ENCODE measurements around the gene ANKMY2.
A peak's percentile ranks its signal among the peaks of the same experiment; 100 is the strongest.

The ANKMY2 gene

DNA sequence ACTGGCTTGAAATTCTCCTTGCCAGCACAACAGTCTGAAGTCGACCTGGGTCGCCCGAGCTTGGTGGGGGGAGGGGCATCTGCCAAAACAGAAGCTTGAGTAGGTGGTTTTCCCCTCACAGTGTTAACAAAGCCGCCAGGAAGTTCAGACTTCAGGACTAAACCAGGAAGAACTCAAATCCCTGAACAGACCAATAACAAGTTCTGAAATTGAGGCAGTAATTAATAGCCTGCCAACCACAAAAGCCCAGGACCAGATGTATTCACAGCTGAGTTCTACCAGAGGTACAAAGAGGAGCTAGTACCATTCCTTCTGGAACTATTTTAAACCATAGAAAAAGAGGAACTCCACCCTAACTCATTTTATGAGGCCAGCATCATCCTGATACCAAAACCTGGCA is 73.6 kb downstream of the ANKMY2 start:
- DNase-seq = no peak

DNA sequence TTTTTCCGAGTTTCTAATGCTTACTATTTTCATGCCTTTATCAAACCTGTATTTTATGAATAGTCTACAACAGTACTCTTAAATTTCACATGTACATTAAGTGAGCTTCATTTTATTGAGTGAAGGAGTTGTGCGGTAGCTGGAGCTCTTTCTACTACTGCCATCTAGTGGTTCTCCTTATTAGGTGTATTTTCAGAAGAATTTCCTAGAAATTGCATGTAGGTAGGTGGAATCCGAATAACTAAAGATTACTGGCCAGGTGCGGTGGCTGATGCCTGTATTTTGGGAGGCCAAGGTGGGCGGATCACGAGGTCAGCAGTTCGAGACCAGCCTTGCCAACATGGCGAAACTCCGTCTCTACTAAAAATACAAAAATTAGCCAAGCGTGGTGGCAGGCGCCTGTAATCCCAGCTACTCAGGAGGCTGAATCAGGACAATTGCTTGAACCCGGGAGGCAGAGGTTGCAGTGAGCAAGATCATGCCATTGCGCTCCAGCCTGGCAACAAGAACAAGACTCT is 80.6 kb downstream of the ANKMY2 start:
- peak; percentile 43 for DNase-seq

DNA sequence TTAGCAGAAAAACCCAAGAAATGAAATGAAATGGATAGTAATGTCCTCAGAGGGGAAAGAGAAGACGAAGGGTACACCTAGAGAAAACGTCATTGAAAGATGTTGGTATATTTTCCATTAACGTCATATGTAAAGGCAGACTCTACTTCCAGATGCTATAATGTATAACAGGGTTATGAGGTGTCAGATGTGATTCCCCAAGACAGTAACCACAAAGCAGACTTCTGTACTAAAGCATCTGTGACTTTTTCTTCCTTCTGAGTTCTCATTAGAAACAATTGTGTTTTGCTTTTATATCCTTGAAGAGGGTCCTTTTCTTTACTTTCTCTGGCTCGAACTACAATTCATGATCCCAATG is 81.6 kb downstream of the ANKMY2 start:
- no peak for DNase-seq

DNA sequence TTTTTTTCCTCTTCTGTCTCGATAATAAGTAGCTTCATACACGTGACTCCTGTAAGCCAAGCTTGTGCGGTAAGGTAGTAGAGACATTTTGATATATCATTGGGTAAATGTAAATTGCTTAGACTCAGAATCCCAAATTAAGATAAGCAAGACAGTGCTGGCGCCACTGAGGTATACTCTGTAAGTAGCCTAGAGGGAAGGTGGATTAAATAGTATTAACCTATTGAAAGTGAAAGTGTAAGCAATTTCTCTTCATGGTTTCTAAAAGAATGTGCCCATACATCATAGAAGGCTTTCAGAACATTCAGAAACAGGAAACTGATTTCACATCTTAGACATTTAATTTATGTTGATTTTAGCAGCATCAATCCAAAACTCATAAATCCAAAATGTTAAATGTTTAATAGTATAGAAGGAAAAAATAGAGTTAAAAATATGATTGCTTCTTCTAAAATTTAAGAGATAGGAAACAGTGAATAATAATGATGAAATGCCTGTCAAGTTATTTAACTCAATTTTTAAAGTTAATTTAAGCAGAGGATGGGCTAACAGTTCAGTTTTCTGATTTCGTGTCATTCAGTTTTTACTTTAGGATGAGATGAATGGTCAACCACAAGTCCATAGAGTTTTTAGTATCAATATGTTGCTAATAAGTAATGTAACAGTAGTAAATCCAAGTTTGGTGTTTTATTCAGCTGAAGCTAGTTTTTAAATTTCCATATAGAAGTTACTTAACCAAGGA is 82.1 kb downstream of the ANKMY2 start:
- peak; percentile 35 for DNase-seq

DNA sequence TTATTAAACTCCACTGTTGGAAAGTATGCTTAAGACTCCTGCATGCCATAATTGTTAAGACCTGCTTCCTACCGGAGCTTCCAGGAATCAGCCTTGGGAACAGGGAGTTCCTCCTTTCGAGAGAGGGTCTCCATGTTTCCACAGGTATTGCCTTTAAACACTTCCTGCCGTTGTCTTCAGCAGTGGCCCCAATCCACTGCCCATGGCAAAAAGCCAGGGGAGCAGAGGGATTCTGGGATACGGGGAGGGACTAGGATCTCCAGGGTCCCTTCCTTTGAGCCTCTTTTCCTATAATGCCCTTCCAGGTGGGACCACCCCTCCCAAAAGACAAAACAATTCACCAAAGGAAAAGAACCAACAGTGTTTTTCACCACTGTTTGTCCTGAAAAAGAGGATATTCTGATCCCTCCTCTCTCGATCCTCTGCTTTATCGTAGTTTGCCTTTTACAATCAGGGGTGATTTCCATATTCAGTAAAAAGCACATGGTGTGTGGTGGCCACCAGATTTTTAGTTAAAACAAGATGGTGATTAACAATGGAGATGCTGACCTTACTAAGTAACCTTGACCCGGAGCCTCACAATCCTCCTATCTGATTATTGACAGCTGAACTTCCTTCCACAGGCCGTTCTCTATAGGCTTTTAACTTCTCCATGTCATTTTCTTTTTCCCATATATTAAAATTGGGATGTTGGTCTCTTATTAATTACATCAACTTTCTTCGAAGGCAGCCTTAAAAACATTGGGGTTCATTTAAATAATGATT is 82.9 kb downstream of the ANKMY2 start:
- DNase-seq = no peak

DNA sequence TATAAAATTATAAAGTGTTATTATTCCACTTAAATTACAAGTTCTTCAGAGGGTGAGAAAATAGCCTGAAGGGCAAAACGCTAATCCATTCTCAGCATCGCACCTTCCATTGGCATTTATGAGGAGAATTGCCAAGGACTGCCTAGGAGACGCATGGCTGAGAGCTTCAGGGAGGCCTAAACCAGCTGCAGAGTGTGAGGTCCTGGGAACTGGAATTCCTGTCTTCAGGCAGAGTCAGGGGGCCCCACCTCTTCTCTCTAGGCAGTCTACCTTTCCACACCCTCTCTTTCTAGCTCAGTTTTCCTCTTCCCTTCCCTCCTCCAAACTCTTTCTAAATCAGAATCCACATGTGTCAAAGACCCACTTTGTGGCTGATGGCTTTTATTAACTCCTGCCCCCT is 83.6 kb downstream of the ANKMY2 start:
- DNase-seq = no peak

DNA sequence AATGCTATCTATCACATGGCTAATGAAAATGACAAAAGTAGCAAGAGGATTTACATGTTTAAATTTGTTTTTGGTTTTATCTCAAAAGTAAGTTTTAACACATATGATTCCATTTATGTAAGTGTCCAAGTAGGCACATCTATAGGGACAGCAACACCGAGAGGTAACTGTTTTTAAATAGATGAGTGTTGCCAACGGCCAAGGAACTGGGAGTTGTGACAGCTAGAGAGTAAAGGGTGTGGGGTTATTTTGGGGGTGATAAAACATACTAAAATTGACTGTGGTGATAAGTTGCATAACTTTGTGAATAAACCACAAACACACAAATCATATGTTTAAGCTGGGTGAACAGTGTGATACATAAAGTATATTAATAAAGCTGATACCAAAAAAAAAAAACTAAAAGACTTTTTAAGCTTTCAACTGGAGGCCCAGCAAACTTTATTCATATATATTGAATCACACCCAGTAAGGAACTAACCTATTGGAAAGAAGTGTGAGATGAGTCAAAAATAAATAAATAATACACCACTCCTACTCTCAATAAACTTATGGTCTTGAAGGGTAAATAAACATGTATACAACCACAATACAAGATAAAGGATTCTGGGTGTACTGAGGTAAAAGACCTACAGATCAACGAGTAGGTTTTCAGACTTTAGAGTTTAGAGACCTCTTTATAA is 85.9 kb downstream of the ANKMY2 start:
- no peak for DNase-seq

DNA sequence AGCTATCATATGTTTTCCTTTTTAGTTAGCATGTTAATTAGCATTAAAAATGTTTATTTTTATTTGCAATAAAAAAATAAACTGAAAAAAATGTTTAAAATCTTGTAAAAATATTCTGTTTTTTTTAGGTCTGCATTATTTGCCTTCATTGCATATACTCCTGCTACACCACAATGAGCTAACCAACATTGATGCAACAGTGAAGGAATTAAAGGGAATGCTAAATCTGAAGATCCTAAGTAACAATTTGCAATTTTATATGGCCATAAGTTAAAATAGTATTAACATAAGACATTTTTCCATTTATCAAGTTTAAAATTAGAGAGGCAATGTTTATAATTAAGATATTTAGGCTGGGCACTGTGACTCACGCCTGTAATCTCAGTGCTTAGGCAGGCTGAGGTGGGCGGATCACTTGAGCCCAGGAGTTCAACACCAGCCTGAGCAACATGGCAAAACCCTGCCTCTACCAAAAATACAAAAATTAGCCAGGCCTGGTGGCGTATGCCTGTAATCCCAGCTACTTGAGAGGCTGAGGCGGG is 86.7 kb downstream of the ANKMY2 start:
- no peak for DNase-seq

DNA sequence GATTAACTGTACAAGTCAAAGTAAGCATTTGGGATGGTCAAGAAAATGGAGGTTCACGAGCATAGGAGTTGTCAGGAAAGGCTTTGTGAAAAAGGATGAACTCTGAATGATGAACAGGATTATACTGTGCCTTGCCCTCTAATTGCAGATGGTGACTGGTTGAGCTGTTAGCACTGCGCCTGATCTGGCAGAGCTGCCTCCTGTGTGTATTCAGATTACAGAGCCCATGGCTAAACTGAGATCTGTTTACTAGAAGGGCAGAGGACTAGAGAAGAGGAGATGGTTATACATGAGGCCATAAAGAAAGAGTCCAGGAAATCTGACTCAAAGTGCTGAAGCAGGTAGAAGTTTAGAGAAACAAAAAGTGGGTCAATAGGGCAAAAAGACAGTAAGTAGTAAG is 89.2 kb downstream of the ANKMY2 start:
- no peak for DNase-seq

DNA sequence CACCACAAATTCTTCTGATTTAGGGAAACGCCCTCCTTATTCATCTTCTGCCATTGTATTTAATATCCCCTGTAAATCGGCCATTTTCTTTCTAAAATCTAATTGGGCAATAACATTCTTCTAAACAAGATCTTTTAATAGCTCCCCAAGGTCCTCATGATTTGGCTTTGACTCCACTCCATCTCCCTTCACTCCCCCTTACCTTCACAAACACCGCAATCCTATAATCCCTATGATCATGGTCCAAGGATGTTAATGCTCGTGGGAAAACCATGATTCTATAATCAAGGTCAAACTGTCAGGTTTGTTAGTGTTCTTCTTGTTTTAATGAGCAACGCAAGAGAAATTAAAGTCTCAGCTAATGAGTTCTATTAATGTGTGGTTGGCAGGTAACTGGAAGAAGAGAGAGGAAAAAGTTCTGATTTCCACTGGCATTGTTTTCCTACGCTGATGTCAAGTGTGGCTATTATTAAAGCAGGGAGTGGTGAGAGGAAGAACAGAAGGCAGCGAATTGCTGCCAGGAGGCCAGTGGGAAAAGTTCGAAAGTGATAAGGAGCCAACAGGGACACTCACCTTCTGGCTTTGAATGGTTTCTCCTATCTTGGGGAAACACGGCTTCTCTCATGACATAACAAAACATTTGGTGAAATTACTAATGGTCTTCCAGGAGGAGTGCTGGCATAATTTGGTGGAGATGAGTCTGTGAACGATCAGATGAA is 90.9 kb downstream of the ANKMY2 start:
- DNase-seq = no peak

DNA sequence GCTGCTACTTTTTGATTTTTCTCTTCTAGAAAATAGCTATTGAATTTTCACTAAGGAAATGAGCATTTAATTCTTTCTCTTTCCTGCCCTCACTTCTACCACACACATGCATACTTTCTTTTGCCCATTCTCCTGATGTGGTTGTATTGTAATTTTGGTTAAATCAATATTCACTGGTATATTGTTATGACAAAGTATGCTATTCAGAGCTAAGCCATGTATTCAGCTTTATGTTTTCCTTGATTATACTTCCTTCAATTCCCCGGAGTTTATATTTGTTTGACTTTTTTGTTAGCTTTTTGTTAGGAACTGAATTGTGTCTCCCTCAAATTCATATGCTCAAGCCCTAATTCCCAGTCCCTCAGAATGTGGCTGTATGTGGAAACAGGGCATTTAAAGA is 94.9 kb downstream of the ANKMY2 start:
- no peak for DNase-seq

Measured in fibroblast of skin of back (primary cell).